D721Med (cell line): ENCODE data around the gene DIP2C.

Experiments used
- DNase-seq: peaks from one replicate; pipeline ENCODE4 v3.0.0; 2011; ENCODE audit warnings: low spot score; ENCODE audit not compliant: insufficient read length
- FAIRE-seq: peaks from 2 replicates; lab custom pipeline; 2011; peaks lifted over from hg19 to GRCh38; lab: Jason Lieb, UNC
- CTCF ChIP-seq: IDR thresholded peaks from 2 replicates; pipeline ENCODE4 v1.5.1; 2012; ENCODE audit warnings: mild to moderate bottlenecking, control low read depth; ENCODE audit not compliant: insufficient read depth; ENCODE audit errors: missing control alignments

DIP2C gene

DNA sequence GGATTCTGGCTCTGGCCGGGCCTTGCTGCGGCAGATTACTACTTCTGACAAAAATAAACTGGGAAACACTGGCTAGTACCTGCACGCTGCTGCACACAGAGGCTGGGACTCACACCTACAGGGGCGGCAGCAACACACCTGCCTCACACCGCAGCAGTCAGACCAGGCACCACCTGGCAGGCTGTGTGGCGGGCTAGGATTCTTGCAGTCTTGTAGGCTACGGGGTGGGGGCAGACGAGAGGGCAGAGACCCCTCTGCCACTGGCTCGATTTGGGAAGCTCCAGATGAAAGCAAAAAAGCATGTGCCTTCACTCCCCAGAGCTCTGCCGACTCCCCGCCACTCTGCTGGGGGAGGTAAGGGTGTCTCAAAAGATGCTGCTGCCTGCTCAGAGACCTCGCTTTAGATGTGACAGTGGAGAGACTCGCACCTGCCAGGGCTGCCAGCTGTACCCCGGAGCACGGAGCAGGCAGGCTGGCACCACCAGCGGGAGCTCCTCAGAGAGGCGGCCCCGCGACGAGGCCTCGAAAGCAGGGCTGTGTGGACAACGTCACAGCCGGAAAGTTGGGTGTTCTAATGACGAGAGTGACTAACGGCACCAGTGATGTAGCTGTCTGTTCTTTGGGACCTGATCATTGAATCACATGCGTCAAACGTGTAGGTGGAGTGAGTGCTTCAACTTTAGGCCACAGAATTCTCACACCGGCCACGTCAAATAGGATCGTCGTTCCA is 303.7 kb downstream of the DIP2C start:
- no peak for FAIRE-seq
- TF ChIP-seq CTCF, result no peak
- no peak for DNase-seq

DNA sequence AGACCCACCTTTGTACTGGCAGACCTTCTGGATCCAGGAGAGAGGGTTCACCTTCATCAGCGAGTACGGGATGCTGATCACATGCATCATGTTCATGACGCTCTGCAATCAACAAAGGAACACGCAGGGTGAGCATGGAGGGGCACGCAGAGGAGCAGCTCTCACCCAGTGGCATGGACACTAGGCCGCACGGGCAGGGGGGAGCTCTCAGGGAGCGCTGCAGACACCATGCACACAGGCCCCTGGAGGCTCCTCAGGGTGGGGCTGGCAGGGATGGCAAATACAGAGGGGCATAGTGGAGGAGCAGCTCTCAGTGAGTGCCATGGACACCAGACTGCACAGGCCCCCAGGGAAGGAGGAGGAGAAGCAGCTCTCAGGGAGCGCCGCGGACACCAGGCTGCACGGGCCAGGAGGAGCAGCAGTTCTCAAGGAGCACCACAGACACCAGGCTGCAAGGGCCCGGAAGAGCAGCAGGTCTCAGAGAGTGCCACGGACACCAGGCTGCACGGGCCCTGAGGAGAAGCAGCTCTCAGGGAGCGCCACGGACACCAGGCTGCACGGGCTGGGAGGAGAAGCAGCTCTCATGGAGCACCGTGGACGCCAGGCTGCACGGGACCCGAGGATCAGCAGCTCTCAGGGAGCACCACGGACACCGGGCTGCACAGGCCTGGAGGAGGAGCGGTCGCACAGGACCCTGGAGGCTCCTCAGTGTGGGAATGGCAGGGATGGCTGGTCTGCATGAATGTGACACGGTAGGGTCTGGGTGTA is 304.7 kb downstream of the DIP2C start:
- no peak for FAIRE-seq
- no peak for TF ChIP-seq CTCF
- no peak for DNase-seq

DNA sequence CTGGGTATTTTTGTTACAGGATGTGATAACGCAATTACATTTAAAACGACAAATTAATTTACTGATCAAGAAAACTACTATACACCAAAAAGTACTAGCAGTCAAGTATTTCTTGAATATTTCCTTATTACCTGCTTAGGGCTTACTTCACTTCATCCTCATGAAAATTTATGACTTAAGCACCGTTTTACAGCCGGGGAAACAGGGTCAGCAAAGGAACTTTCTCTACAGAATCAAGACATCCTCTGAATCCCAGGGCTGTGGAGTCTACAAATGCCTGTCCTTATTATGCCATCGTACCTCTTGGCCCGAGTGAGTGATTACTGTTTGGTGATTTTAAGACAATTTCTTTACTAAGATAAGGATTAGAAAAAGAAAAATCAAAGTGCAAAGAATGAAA is 305.9 kb downstream of the DIP2C start:
- no peak for DNase-seq
- TF ChIP-seq CTCF, result no peak
- no peak for FAIRE-seq

- DNase-seq (no peak), FAIRE-seq (no peak)
- no peak for TF ChIP-seq CTCF
These were observed 307.7 kb downstream of the DIP2C start for GRCh38 chr10:381805-382204.

DNA sequence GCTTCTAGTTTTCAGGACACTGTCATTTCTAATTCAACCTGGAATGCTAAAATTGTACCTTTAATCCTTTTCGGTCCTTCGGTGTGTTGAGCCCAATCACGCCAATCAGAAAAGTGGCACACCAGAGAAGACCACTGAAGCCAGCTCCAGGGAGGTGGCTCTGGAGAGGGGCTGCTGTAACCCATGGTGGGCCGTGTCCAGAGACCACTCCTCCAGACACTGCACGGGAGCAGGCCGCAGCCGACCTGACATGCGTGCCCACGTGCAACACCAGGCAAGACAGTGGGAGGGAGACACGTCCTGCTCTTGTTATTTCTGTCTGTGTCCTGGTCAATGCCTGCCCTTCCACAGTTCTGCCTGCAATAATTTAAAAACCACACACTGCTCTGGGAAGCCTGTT is 308.1 kb downstream of the DIP2C start:
- FAIRE-seq (no peak), DNase-seq (no peak)
- TF ChIP-seq CTCF, result no peak

DNA sequence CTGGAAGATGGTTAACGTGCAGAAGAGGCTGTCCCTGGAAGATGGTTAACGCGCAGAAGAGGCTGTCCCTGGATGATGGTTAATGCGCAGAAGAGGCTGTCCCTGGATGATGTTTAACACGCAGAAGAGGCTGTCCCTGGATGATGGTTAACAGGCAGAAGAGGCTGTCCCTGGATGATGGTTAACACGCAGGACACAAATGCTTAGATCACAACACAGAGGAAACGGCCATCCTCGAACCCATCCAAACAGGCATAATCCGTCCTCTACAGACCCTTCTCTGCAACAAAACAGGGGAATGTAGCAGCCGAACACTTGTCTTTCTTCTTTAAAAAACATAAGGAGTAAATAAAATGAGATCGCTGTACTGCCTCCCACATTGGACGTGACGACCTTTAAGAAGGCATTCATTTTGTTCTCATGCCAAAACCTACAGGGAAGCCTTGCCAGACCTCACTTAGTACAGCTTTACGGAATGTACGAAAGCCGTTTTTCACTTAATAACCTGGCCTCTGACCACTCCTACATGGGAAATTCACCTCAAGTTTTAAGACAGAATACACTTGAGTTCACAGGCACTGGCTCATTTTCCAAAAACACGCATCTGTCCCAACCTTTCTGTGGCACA is 309.0 kb downstream of the DIP2C start:
- DNase-seq (no peak), FAIRE-seq (no peak)
- no peak for TF ChIP-seq CTCF
